Measurements from ENCODE around the gene ARID3C. TPM values are rescaled to one million over a fixed set of nuclear protein-coding genes. Genes with fewer than 3 reads are reported as not detected.

ARID3C gene
- total and polyA plus RNA-seq, 2 donors (not counting 1 experiment from before 2014, with no cell fraction given), result 0.17 TPM; not detected in 1

GRCh38 chr9:34592895-34593601 is 35.8 kb downstream of the ARID3C start:
- Histone ChIP-seq H3K9ac (ENCODE audit: insufficient read depth, low read length) (no peak overlapping the region), H3K9me3 (ENCODE audit: control insufficient read depth, insufficient read depth, low read depth, low read length) (no peaks in the 10 kb centered on the region), H3K79me2 (ENCODE audit: control insufficient read depth, insufficient read depth, low read length) (no peaks in the 10 kb centered on the region), H4K20me1 (ENCODE audit: control insufficient read depth, extremely low read depth, insufficient read depth, low read length) (no peaks in the 10 kb centered on the region), H3K4me2 (ENCODE audit: extremely low read depth, insufficient read depth, low read length) (no peak overlapping the region), H3K36me3 (ENCODE audit: control insufficient read depth, insufficient read depth, low read length) (no peaks in the 10 kb centered on the region), H3K27me3 (ENCODE audit: control insufficient read depth, insufficient read depth, low read length) (peaks cover 52% of the 10 kb centered on the region), H3K4me3 (replicated peaks in 1 of 4; ENCODE audit: control extremely low read depth in 1 of 4, insufficient read depth in 1 of 4, low read depth in 3 of 4, low read length in 4 of 4) (no peak overlapping the region), H3K4me1 (ENCODE audit: control insufficient read depth, extremely low read depth, insufficient read depth, low read length) (no peaks in the 10 kb centered on the region), H3K27ac (ENCODE audit: insufficient read depth, low read length) (no peak overlapping the region), H2AFZ (ENCODE audit: low read length) (no peak overlapping the region)
- peak; percentile 4 for TF ChIP-seq EZH2 (IDR thresholded peaks at IDR 0.05; ENCODE audit: low read length, missing control alignments)
- no peak for TF ChIP-seq CTCF (conservative IDR thresholded peaks at IDR 0.05 in 1 of 2, IDR thresholded peaks at IDR 0.05 in 1 of 2; ENCODE audit: low read depth in 1 of 2, low read length in 2 of 2)
- DNase-seq (ENCODE audit: low read depth in 2 of 2), result no peak

GRCh38 chr9:34591917-34592866 is 36.7 kb downstream of the ARID3C start:
- no peak for TF ChIP-seq EZH2 (IDR thresholded peaks at IDR 0.05; ENCODE audit: low read length, missing control alignments)
- no peak for TF ChIP-seq CTCF (conservative IDR thresholded peaks at IDR 0.05 in 1 of 2, IDR thresholded peaks at IDR 0.05 in 1 of 2; ENCODE audit: low read depth in 1 of 2, low read length in 2 of 2)
- Histone ChIP-seq H2AFZ (ENCODE audit: low read length) (no peak overlapping the region), H3K27ac (ENCODE audit: insufficient read depth, low read length) (no peak overlapping the region), H3K4me1 (ENCODE audit: control insufficient read depth, extremely low read depth, insufficient read depth, low read length) (no peaks in the 10 kb centered on the region), H3K27me3 (ENCODE audit: control insufficient read depth, insufficient read depth, low read length) (peaks cover 60% of the 10 kb centered on the region), H3K36me3 (ENCODE audit: control insufficient read depth, insufficient read depth, low read length) (no peaks in the 10 kb centered on the region), H3K9me3 (ENCODE audit: control insufficient read depth, insufficient read depth, low read depth, low read length) (no peaks in the 10 kb centered on the region), H3K4me3 (replicated peaks in 1 of 4; ENCODE audit: control extremely low read depth in 1 of 4, insufficient read depth in 1 of 4, low read depth in 3 of 4, low read length in 4 of 4) (no peak overlapping the region), H3K9ac (ENCODE audit: insufficient read depth, low read length) (no peak overlapping the region), H3K79me2 (ENCODE audit: control insufficient read depth, insufficient read depth, low read length) (no peaks in the 10 kb centered on the region), H4K20me1 (ENCODE audit: control insufficient read depth, extremely low read depth, insufficient read depth, low read length) (no peaks in the 10 kb centered on the region), H3K4me2 (ENCODE audit: extremely low read depth, insufficient read depth, low read length) (no peak overlapping the region)
- no peak for DNase-seq (ENCODE audit: low read depth in 2 of 2)

GRCh38 chr9:34591248-34591916 is 37.5 kb downstream of the ARID3C start:
- H3K36me3 ChIP-seq (ENCODE audit: control insufficient read depth, insufficient read depth, low read length), result no peaks in the 10 kb centered on the region
- no peak overlapping the region for H3K4me3 ChIP-seq (replicated peaks in 1 of 4; ENCODE audit: control extremely low read depth in 1 of 4, insufficient read depth in 1 of 4, low read depth in 3 of 4, low read length in 4 of 4)
- no peaks in the 10 kb centered on the region for H3K4me1 ChIP-seq (ENCODE audit: control insufficient read depth, extremely low read depth, insufficient read depth, low read length)
- peaks cover 68% of the 10 kb centered on the region for H3K27me3 ChIP-seq (ENCODE audit: control insufficient read depth, insufficient read depth, low read length)
- no peak overlapping the region for H3K4me2 ChIP-seq (ENCODE audit: extremely low read depth, insufficient read depth, low read length)
- no peak overlapping the region for H2AFZ ChIP-seq (ENCODE audit: low read length)
- no peaks in the 10 kb centered on the region for H3K79me2 ChIP-seq (ENCODE audit: control insufficient read depth, insufficient read depth, low read length)
- peak; percentile 58 to 71 for DNase-seq (ENCODE audit: low read depth in 2 of 2)
- no peaks in the 10 kb centered on the region for H4K20me1 ChIP-seq (ENCODE audit: control insufficient read depth, extremely low read depth, insufficient read depth, low read length)
- no peak overlapping the region for H3K9ac ChIP-seq (ENCODE audit: insufficient read depth, low read length)
- no peaks in the 10 kb centered on the region for H3K9me3 ChIP-seq (ENCODE audit: control insufficient read depth, insufficient read depth, low read depth, low read length)
- TF ChIP-seq CTCF (conservative IDR thresholded peaks at IDR 0.05 in 1 of 2, IDR thresholded peaks at IDR 0.05 in 1 of 2; ENCODE audit: low read depth in 1 of 2, low read length in 2 of 2), result peak; percentile 74 to 80
- TF ChIP-seq EZH2 (IDR thresholded peaks at IDR 0.05; ENCODE audit: low read length, missing control alignments), result peak; percentile 97
- no peak overlapping the region for H3K27ac ChIP-seq (ENCODE audit: insufficient read depth, low read length)
